Mucosa of rectum (tissue), 2 donors: Measurements from ENCODE around the gene TNIK.

Experiments used
- H3K27ac ChIP-seq, 2 donors: one replicate each; pipeline ENCODE4 v1.7.0; 2013; ENCODE audit warnings: inconsistent platforms in 2 of 2, low read depth in 2 of 2, low read length in 2 of 2
- H3K27me3 ChIP-seq, 2 donors: one replicate each; pipeline ENCODE4 v1.7.0; 2013; ENCODE audit warnings: low read length in 2 of 2; ENCODE audit not compliant: control insufficient read depth in 2 of 2, insufficient read depth in 2 of 2
- H3K36me3 ChIP-seq, 2 donors: one replicate each; pipeline ENCODE4 v1.7.0; 2013; ENCODE audit warnings: low read length in 2 of 2; ENCODE audit not compliant: control insufficient read depth in 2 of 2, insufficient read depth in 2 of 2
- H3K4me1 ChIP-seq, 2 donors: one replicate each; pipeline ENCODE4 v1.7.0; 2013; ENCODE audit warnings: low read length in 2 of 2, mild to moderate bottlenecking in 1 of 2; ENCODE audit not compliant: control insufficient read depth in 2 of 2, insufficient read depth in 2 of 2
- H3K4me3 ChIP-seq, 2 donors: one replicate each; pipeline ENCODE4 v1.7.0; 2013; ENCODE audit warnings: low read length in 2 of 2
- H3K9ac ChIP-seq, 2 donors: one replicate each; pipeline ENCODE4 v1.7.0; 2013; ENCODE audit warnings: low read length in 2 of 2, low read depth in 1 of 2, mild to moderate bottlenecking in 1 of 2
- H3K9me3 ChIP-seq, 2 donors: one replicate each; pipeline ENCODE4 v1.7.0; 2013; ENCODE audit warnings: low read length in 2 of 2; ENCODE audit not compliant: control insufficient read depth in 2 of 2
- donor health status: healthy.
- donor health status: Normal muscosa, but diverticular disease.

The TNIK gene

DNA sequence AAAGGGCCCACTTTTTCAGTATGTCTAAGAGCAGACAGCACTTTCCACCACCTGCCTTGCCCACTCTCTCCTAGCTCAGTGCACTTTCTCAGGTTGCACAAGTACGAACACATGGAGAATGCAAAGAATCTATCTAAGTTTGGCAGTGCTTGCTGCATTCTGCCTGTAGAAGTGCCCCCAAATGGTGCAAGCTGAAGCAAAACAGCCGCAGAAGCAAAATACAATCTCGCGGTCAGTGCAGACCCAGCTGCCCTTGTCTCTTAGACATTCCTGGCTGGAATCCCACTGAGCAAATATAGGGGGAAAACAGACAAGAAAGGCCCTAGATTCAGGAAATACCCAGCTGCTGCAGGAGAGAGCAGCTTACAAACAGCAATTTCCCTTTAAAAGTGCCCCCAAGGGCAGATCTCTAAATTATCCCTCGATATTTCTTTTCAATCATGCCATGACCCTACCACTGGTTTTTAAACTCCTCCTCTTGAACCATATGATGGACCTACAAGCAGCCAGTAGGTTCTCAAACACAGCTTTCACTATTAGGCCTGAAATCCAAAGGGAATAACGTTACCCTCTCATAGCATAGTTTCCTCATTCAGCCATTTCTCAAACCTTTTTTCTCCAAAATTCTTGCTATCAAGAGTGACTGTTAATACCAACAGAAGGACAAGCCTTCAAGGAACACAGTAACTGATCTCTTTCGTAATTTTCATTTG is 67.0 kb downstream of the TNIK start:
- no peaks in the 10 kb centered on the region for H3K36me3 ChIP-seq
- no peaks in the 10 kb centered on the region for H3K4me1 ChIP-seq
- H3K27me3 ChIP-seq, result no peaks in the 10 kb centered on the region
- H3K9me3 ChIP-seq, result no peaks in the 10 kb centered on the region
- no peak overlapping the region for H3K9ac ChIP-seq
- no peak overlapping the region for H3K4me3 ChIP-seq
- no peak overlapping the region for H3K27ac ChIP-seq

DNA sequence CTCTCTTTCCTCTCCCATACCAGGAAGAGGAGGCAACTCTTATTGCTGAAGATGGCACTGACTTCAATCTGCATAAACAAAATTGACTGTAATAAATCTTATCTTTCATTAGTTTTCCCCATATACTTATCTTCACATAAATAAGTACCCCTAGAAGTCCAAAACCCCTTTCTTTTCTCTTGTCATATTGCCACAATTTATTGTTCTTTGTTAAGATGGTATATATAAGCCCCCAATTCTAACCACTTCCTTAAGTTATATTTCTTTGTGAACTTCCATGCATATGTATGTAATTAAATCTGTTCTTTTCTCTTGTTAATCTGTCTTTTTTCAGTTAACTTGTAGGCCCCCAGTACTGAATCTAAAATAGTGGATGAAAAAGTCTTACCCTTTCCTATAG is 68.8 kb downstream of the TNIK start:
- Histone ChIP-seq H3K9me3 (no peaks in the 10 kb centered on the region), H3K27ac (no peak overlapping the region), H3K4me3 (no peak overlapping the region), H3K4me1 (no peaks in the 10 kb centered on the region), H3K27me3 (no peaks in the 10 kb centered on the region), H3K36me3 (no peaks in the 10 kb centered on the region), H3K9ac (no peak overlapping the region)

- no peak overlapping the region for H3K9ac ChIP-seq
- H3K36me3 ChIP-seq, result no peaks in the 10 kb centered on the region
- no peaks in the 10 kb centered on the region for H3K9me3 ChIP-seq
- H3K27ac ChIP-seq, result no peak overlapping the region
- no peaks in the 10 kb centered on the region for H3K27me3 ChIP-seq
- no peak overlapping the region for H3K4me3 ChIP-seq
- no peaks in the 10 kb centered on the region for H3K4me1 ChIP-seq
Measured at GRCh38 chr3:171390051-171390941, 69.9 kb downstream of the TNIK start.

DNA sequence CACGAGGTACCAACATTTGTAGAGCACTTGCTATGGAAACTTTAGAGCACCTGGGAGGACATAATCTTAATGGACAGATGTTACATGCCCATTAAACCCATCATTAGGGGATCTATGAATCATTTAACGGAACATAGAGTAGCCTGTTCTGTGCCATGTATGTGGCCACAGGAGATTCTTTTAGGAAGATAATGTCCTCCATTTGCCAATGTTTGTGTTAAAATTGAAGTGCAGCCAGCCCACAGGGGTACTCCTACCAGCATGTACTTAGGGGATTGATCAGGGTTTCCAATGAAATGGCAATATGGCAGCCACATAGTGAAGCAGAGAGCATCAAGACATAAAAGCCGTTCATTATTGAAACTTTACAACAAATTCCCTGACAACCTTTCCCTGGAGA is 70.7 kb downstream of the TNIK start:
- H3K36me3 ChIP-seq, result no peaks in the 10 kb centered on the region
- H3K9ac ChIP-seq, result no peak overlapping the region
- no peaks in the 10 kb centered on the region for H3K4me1 ChIP-seq
- no peak overlapping the region for H3K27ac ChIP-seq
- H3K9me3 ChIP-seq, result no peaks in the 10 kb centered on the region
- H3K27me3 ChIP-seq, result no peaks in the 10 kb centered on the region
- no peak overlapping the region for H3K4me3 ChIP-seq

GRCh38 chr3:171388527-171388926 is 71.7 kb downstream of the TNIK start:
- H3K27ac ChIP-seq, result no peak overlapping the region
- H3K36me3 ChIP-seq, result no peaks in the 10 kb centered on the region
- no peaks in the 10 kb centered on the region for H3K27me3 ChIP-seq
- H3K9me3 ChIP-seq, result no peaks in the 10 kb centered on the region
- H3K9ac ChIP-seq, result no peak overlapping the region
- H3K4me1 ChIP-seq, result no peaks in the 10 kb centered on the region
- H3K4me3 ChIP-seq, result no peak overlapping the region

GRCh38 chr3:171387062-171387461 is 73.1 kb downstream of the TNIK start:
- H3K9ac ChIP-seq, result no peak overlapping the region

GRCh38 chr3:171385086-171385485 is 75.1 kb downstream of the TNIK start:
- no peaks in the 10 kb centered on the region for H3K9me3 ChIP-seq
- no peaks in the 10 kb centered on the region for H3K4me1 ChIP-seq
- no peak overlapping the region for H3K4me3 ChIP-seq
- H3K27me3 ChIP-seq, result no peaks in the 10 kb centered on the region
- no peaks in the 10 kb centered on the region for H3K36me3 ChIP-seq
- no peak overlapping the region for H3K27ac ChIP-seq
- H3K9ac ChIP-seq, result no peak overlapping the region

More at GRCh38 chr3:171387062-171387461, 73.1 kb downstream of the TNIK start:
- Histone ChIP-seq H3K9me3 (no peaks in the 10 kb centered on the region), H3K36me3 (no peaks in the 10 kb centered on the region), H3K27me3 (no peaks in the 10 kb centered on the region), H3K27ac (no peak overlapping the region), H3K4me3 (no peak overlapping the region), H3K4me1 (no peaks in the 10 kb centered on the region)

- H3K9me3 ChIP-seq, result no peaks in the 10 kb centered on the region
Measured at GRCh38 chr3:171384101-171384891, 75.9 kb downstream of the TNIK start.

GRCh38 chr3:171383206-171384018 is 76.8 kb downstream of the TNIK start:
- Histone ChIP-seq H3K9me3 (no peaks in the 10 kb centered on the region), H3K27me3 (no peaks in the 10 kb centered on the region), H3K27ac (no peak overlapping the region), H3K36me3 (no peaks in the 10 kb centered on the region), H3K4me1 (no peaks in the 10 kb centered on the region), H3K4me3 (no peak overlapping the region), H3K9ac (no peak overlapping the region)

More at GRCh38 chr3:171384101-171384891, 75.9 kb downstream of the TNIK start:
- Histone ChIP-seq H3K27me3 (no peaks in the 10 kb centered on the region), H3K36me3 (no peaks in the 10 kb centered on the region), H3K9ac (no peak overlapping the region), H3K27ac (no peak overlapping the region), H3K4me3 (no peak overlapping the region), H3K4me1 (no peaks in the 10 kb centered on the region)
